Smooth muscle cell (in vitro differentiated cells): ENCODE data around the gene MR1. TPM values are rescaled to one million over a fixed set of nuclear protein-coding genes. Genes with fewer than 3 reads are reported as not detected.
A peak's percentile ranks its signal among the peaks of the same experiment; 100 is the strongest.

Source experiments
- DNase-seq: peaks from one replicate; lab custom pipeline; 2025; ENCODE audit not compliant: unreplicated experiment; lab: John Stamatoyannopoulos, UW
- H2AFZ ChIP-seq: fragments of 200-600 bp; sonication (generic); 2 replicates; pipeline ENCODE4 v1.6.0; 2016; ENCODE audit warnings: antibody characterized with exemption, low read depth, mild to moderate bottlenecking
- H3F3A ChIP-seq: fragments of 200-600 bp; sonication (generic); 2 replicates; pipeline ENCODE4 v1.6.0; 2017; ENCODE audit warnings: antibody characterized with exemption, low read depth
- H3K27ac ChIP-seq: fragments of 200-600 bp; sonication (generic); 2 replicates; pipeline ENCODE4 v1.5.1; 2016; ENCODE audit warnings: low read depth, mild to moderate bottlenecking
- H3K27me3 ChIP-seq: fragments of 200-600 bp; sonication (generic); 2 replicates; pipeline ENCODE4 v1.6.1; 2016; ENCODE audit warnings: low read depth, mild to moderate bottlenecking
- H3K36me3 ChIP-seq: fragments of 200-600 bp; sonication (generic); 2 replicates; pipeline ENCODE4 v1.5.1; 2016; ENCODE audit warnings: low read depth
- H3K4me1 ChIP-seq: fragments of 200-600 bp; sonication (generic); 2 replicates; pipeline ENCODE4 v1.5.1; 2016; ENCODE audit warnings: low read depth
- H3K4me2 ChIP-seq: fragments of 200-600 bp; sonication (generic); 2 replicates; pipeline ENCODE4 v1.6.0; 2016; ENCODE audit warnings: mild to moderate bottlenecking
- H3K4me3 ChIP-seq: fragments of 200-600 bp; sonication (generic); 2 replicates; pipeline ENCODE4 v1.5.1; 2016; ENCODE audit warnings: mild to moderate bottlenecking
- H3K79me2 ChIP-seq: fragments of 200-600 bp; sonication (generic); 2 replicates; pipeline ENCODE4 v1.6.0; 2016; ENCODE audit warnings: low read depth, mild to moderate bottlenecking
- H3K9ac ChIP-seq: fragments of 200-600 bp; sonication (generic); 2 replicates; pipeline ENCODE4 v1.6.0; 2016; ENCODE audit warnings: low read depth
- H3K9me3 ChIP-seq: fragments of 200-600 bp; sonication (generic); replicated peaks from 2 replicates; pipeline ENCODE4 v1.5.1; 2016; ENCODE audit warnings: low read depth
- H4K20me1 ChIP-seq: fragments of 200-600 bp; sonication (generic); 2 replicates; pipeline ENCODE4 v1.6.0; 2016; ENCODE audit warnings: low read depth
- CTCF ChIP-seq: fragments of 200-600 bp; sonication (generic); IDR thresholded peaks from 2 replicates; pipeline ENCODE4 v1.5.1; 2017; ENCODE audit warnings: borderline replicate concordance, mild to moderate bottlenecking, antibody characterized with exemption; ENCODE audit not compliant: insufficient read depth, poor library complexity, severe bottlenecking
- WGBS: methylation state at CpG from one replicate; pipeline ENCODE4 v1.1.7; 2016; ENCODE audit warnings: low lambda C conversion rate; 5-methylcytosine and 5-hydroxymethylcytosine counted together
- polyA plus RNA-seq: library from polyadenylated mRNA; unstranded; fragments of >200 nt; fragmentation: Nextera tagmentation; extraction: Ambion mirVana; gene quantifications from 2 replicates; pipeline ENCODE4 v1.2.1, GENCODE V29; 2016
- total RNA-seq: library from RNA; depleted of rRNA; stranded (reverse); fragments of >200 nt; gene quantifications from 2 replicates; pipeline ENCODE4 v1.2.3, GENCODE V29; 2014

MR1 gene
- total and polyA plus RNA-seq, 2 experiments from 2014 or later, result 0.26 to 2.1 TPM

- Histone ChIP-seq H3K9ac (no peak overlapping the region), H3K4me2 (peak overlapping the region; percentile 100), H3K9me3 (no peaks in the 10 kb centered on the region), H3K36me3 (no peaks in the 10 kb centered on the region), H3K4me3 (peak overlapping the region; percentile 94), H3K79me2 (peaks cover 37% of the 10 kb centered on the region), H3K4me1 (peaks cover 51% of the 10 kb centered on the region), H3K27ac (peak overlapping the region; percentile 73), H3F3A (peaks cover 7% of the 10 kb centered on the region), H2AFZ (no peak overlapping the region), H4K20me1 (peaks cover 53% of the 10 kb centered on the region), H3K27me3 (no peaks in the 10 kb centered on the region)
- WGBS, result 96% methylated on average over 4 of the region's 4 CpGs
- DNase-seq, result no peak
- no peak for TF ChIP-seq CTCF
Observed at GRCh38 chr1:181092883-181093458, 59.2 kb downstream of the MR1 start.

GRCh38 chr1:181094416-181095212 lies 60.8 kb downstream of the MR1 start:
- H3K4me1 ChIP-seq, result peaks cover 59% of the 10 kb centered on the region
- H3K36me3 ChIP-seq, result no peaks in the 10 kb centered on the region
- no peak overlapping the region for H3K4me3 ChIP-seq
- peaks cover 43% of the 10 kb centered on the region for H4K20me1 ChIP-seq
- H3K27me3 ChIP-seq, result no peaks in the 10 kb centered on the region
- H3K9ac ChIP-seq, result no peak overlapping the region
- no peak overlapping the region for H2AFZ ChIP-seq
- peak overlapping the region; percentile 73 for H3K27ac ChIP-seq
- peak overlapping the region; percentile 64 for H3K4me2 ChIP-seq
- DNase-seq, result no peak
- H3K9me3 ChIP-seq, result no peaks in the 10 kb centered on the region
- peaks cover 10% of the 10 kb centered on the region for H3F3A ChIP-seq
- peaks cover 35% of the 10 kb centered on the region for H3K79me2 ChIP-seq
- 48% methylated on average over 7 of the region's 7 CpGs for WGBS
- no peak for TF ChIP-seq CTCF

- H3K4me2 ChIP-seq, result peak overlapping the region; percentile 64
- H3K36me3 ChIP-seq, result no peaks in the 10 kb centered on the region
- 96% methylated on average over 8 of the region's 8 CpGs for WGBS
- no peak overlapping the region for H2AFZ ChIP-seq
- no peak for DNase-seq
- H3K79me2 ChIP-seq, result peaks cover 29% of the 10 kb centered on the region
- peaks cover 37% of the 10 kb centered on the region for H4K20me1 ChIP-seq
- no peaks in the 10 kb centered on the region for H3K27me3 ChIP-seq
- peaks cover 65% of the 10 kb centered on the region for H3K4me1 ChIP-seq
- no peaks in the 10 kb centered on the region for H3K9me3 ChIP-seq
- H3K27ac ChIP-seq, result peak overlapping the region; percentile 73
- no peak for TF ChIP-seq CTCF
- H3F3A ChIP-seq, result peaks cover 8% of the 10 kb centered on the region
- H3K9ac ChIP-seq, result no peak overlapping the region
- no peak overlapping the region for H3K4me3 ChIP-seq
Observed at GRCh38 chr1:181095260-181095659, 61.5 kb downstream of the MR1 start.

GRCh38 chr1:181095763-181096184 lies 62.0 kb downstream of the MR1 start:
- H3K4me2 ChIP-seq, result peak overlapping the region; percentile 64
- peaks cover 31% of the 10 kb centered on the region for H4K20me1 ChIP-seq
- no peaks in the 10 kb centered on the region for H3K36me3 ChIP-seq
- H3K27me3 ChIP-seq, result no peaks in the 10 kb centered on the region
- peaks cover 24% of the 10 kb centered on the region for H3K79me2 ChIP-seq
- peak overlapping the region; percentile 73 for H3K27ac ChIP-seq
- H3K4me1 ChIP-seq, result peaks cover 66% of the 10 kb centered on the region
- H2AFZ ChIP-seq, result no peak overlapping the region
- H3K9me3 ChIP-seq, result no peaks in the 10 kb centered on the region
- no peak overlapping the region for H3K9ac ChIP-seq
- no peak for TF ChIP-seq CTCF
- peaks cover 10% of the 10 kb centered on the region for H3F3A ChIP-seq
- no peak for DNase-seq
- H3K4me3 ChIP-seq, result no peak overlapping the region
- WGBS, result 74% methylated on average over 5 of the region's 5 CpGs
